Tibial artery (tissue), 4 donors: Measurements from ENCODE around the gene NAPA.

Experiments
- DNase-seq, 2 donors: peaks; one replicate each; pipeline ENCODE4 v3.0.0-alpha.2; 2019
- H3K27ac ChIP-seq, 2 donors: fragments of 200-600 bp; sonication (generic) in 1 of 2; 1 replicate in 1 of 2; 2 replicates in 1 of 2; pipeline ENCODE4 v1.5.1; 2018 to 2019; ENCODE audit warnings: mild to moderate bottlenecking in 1 of 2
- H3K27me3 ChIP-seq, 2 donors: fragments of 200-600 bp; sonication (generic) in 1 of 2; one replicate each; pipeline versions ENCODE4 v1.5.1 to v1.6.0; 2016 to 2019
- H3K36me3 ChIP-seq, 3 donors: fragments of 200-600 bp; sonication (generic) in 2 of 3; one replicate each; pipeline ENCODE4 v1.5.1; 2016 to 2019; ENCODE audit warnings: mild to moderate bottlenecking in 2 of 3
- H3K4me1 ChIP-seq, 4 donors: fragments of 200-600 bp; sonication (generic) in 2 of 4; 1 replicate in 3 of 4; 2 replicates in 1 of 4; pipeline ENCODE4 v1.5.1; 2016 to 2019
- H3K4me3 ChIP-seq, 2 donors: fragments of 200-600 bp; sonication (generic) in 1 of 2; 1 replicate in 1 of 2; 2 replicates in 1 of 2; pipeline ENCODE4 v1.5.1; 2018 to 2019; ENCODE audit warnings: mild to moderate bottlenecking in 2 of 2
- H3K9me3 ChIP-seq, 3 donors: fragments of 200-600 bp; sonication (generic) in 1 of 3; one replicate each; pipeline ENCODE4 v1.5.1; 2016 to 2019
- intact Hi-C: fragments of 100-400 bp; cut with DNase I; formaldehyde crosslinking; loops from one replicate; pipeline ENCODE4 v1.15.0; 2023; ENCODE audit warnings: low total_unique reads
- TF ChIP-seq, protein P1 (sequence below), 2 experiments: fragments of 200-600 bp in 1 of 2; fragments of 450-650 bp in 1 of 2; IDR thresholded peaks; one replicate each; pipeline ENCODE4 v1.5.1; 2017 to 2019; ENCODE audit warnings: antibody characterized with exemption in 2 of 2, mild to moderate bottlenecking in 1 of 2, moderate library complexity in 1 of 2

Gene NAPA

DNA sequence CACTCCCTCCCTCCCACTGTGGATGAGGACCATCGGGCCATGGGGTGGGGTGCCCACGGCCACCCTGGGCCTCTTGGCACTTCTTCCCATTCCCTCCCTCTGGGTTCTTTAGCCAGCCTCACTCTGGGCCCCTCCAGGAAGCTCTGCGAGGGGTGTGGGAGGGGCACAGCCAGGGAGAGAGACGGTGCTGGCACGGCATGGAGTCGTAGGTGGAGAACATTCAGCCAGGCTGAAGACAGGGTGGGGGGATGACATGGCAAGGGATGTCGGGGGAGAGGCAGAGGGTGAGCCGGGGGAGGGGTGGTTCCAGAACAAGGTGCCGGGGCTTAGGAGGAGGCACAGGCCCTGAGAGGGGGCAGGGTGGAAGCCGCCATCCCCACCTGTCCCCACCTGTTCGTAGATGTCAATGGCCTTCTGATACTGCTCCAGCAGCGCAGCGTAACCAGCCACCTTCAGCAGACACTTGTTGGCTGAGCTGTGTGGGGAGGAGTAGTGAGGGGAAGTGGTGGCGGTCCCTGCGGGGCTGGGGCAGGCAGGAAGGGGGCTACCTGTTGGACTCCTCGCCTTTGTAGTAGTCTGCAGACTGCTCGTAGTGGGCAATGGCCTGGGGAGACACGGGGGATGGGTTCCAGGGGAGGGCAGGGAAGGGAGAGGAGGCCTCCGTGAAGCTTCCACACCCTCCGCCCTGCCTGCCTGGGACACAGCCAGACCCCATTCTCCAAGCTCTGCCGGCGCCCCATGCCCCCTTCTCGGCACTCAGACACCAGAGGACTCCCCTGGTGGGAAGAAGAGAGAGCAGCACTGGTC, 22.1 kb downstream of the NAPA start:
- TF ChIP-seq, protein P1, sequence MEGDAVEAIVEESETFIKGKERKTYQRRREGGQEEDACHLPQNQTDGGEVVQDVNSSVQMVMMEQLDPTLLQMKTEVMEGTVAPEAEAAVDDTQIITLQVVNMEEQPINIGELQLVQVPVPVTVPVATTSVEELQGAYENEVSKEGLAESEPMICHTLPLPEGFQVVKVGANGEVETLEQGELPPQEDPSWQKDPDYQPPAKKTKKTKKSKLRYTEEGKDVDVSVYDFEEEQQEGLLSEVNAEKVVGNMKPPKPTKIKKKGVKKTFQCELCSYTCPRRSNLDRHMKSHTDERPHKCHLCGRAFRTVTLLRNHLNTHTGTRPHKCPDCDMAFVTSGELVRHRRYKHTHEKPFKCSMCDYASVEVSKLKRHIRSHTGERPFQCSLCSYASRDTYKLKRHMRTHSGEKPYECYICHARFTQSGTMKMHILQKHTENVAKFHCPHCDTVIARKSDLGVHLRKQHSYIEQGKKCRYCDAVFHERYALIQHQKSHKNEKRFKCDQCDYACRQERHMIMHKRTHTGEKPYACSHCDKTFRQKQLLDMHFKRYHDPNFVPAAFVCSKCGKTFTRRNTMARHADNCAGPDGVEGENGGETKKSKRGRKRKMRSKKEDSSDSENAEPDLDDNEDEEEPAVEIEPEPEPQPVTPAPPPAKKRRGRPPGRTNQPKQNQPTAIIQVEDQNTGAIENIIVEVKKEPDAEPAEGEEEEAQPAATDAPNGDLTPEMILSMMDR (IDR thresholded peaks at IDR 0.05): no peak
- Histone ChIP-seq H3K36me3 (peaks cover 27 to 95% (median 76%) of the 10 kb centered on the region in 3 donors), H3K4me1 (peaks cover 0 to 4% (median 0%) of the 10 kb centered on the region in 4 donors), H3K9me3 (no peaks in the 10 kb centered on the region), H3K27ac (no peak overlapping the region), H3K4me3 (no peak overlapping the region), H3K27me3 (no peaks in the 10 kb centered on the region)
- no peak for DNase-seq
- intact Hi-C loops: no loop called here

DNA sequence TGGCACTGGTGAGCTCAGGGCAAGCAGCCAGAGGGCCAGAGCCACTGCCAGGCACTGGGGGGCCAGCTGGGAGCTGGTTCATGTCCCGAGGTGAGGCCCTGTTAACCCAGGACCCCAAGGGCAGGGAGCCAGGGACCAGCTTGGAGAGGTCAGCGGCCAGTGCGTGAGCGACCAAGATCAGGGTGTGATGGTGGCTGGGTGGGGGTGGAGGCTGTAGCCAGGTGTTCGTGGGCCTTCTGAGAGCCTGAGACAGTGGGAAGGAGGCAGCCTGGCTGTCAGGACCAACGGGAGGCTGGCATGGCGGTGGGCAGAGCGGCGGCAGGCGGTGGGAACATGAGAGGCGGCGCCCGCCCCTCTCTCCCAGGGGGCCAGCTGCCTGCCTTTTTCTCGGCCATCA, 22.7 kb downstream of the NAPA start:
- TF ChIP-seq, protein P1 (IDR thresholded peaks at IDR 0.05): no peak
- Histone ChIP-seq H3K27me3 (no peaks in the 10 kb centered on the region), H3K4me1 (no peaks in the 10 kb centered on the region), H3K4me3 (no peak overlapping the region), H3K27ac (no peak overlapping the region), H3K9me3 (no peaks in the 10 kb centered on the region), H3K36me3 (peaks cover 33 to 95% (median 76%) of the 10 kb centered on the region in 3 donors)
- DNase-seq: no peak
- intact Hi-C loops: no loop called here

DNA sequence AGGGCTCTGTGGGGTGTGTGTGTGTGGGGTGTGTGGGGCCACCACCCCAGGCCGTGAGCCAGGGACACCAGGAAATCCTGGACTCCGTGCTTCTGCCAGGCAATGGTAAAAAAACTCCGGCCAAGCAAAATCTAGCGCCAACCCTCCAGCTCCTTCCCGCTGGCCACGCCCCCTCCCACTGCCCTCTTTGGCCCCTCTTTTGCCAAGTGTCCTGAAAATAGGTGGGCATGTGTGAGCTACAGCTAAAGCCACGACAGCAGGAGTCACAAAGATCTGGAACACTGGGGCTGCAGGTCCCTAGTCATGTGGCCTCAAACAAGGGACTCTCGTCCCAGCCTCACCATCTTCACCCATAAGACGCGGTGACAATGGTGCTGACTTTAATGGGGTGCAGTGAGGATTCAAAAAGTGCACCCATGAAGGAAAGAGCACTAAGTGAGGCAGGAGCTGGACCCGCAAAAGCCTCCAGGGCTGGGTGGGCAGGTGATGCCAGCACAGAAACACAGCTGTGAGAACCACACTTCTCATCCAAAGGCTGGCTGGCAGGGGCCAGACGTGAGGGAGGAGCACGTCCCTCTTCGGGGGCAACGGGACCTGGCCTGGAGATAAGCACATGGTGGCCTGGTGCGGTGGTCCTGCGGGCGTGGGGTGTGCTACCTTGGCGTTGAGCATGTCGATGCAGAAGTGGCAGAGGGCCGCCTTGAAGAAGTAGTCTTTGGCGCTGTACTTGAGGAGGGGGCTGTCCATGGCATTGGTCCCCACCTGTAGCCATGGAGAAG, 23.3 kb downstream of the NAPA start:
- Histone ChIP-seq H3K27ac (no peak overlapping the region), H3K27me3 (no peaks in the 10 kb centered on the region), H3K36me3 (peaks cover 33 to 95% (median 73%) of the 10 kb centered on the region in 3 donors), H3K4me3 (no peak overlapping the region), H3K9me3 (no peaks in the 10 kb centered on the region), H3K4me1 (no peaks in the 10 kb centered on the region)
- TF ChIP-seq, protein P1 (IDR thresholded peaks at IDR 0.05): no peak
- DNase-seq: no peak
- intact Hi-C loops: no loop called here

DNA sequence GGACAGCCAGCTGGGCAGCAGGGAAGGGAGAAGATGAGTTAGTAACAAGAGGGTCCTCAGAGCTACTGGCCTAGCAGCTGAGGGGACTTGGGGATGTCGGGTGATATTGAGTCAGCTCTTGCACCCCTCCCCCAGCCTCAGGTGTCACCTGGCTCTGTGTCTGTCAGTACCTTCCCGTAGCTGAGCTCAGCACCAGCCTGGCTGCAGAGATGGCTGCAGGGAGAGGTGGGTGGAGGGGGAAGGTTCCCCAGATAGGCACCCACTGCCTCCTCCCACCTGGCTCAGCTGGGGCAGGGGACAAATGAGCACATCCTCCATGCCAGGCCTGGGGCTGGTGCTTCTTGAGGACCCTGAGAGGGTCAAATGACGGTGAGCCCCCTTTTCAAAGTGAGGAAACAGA, 24.0 kb downstream of the NAPA start:
- no peak for DNase-seq
- intact Hi-C loops: no loop called here
- Histone ChIP-seq H3K27me3 (no peaks in the 10 kb centered on the region), H3K9me3 (no peaks in the 10 kb centered on the region), H3K36me3 (peaks cover 33 to 89% (median 67%) of the 10 kb centered on the region in 3 donors), H3K27ac (no peak overlapping the region), H3K4me3 (no peak overlapping the region), H3K4me1 (no peaks in the 10 kb centered on the region)
- TF ChIP-seq, protein P1 (IDR thresholded peaks at IDR 0.05): no peak

DNA sequence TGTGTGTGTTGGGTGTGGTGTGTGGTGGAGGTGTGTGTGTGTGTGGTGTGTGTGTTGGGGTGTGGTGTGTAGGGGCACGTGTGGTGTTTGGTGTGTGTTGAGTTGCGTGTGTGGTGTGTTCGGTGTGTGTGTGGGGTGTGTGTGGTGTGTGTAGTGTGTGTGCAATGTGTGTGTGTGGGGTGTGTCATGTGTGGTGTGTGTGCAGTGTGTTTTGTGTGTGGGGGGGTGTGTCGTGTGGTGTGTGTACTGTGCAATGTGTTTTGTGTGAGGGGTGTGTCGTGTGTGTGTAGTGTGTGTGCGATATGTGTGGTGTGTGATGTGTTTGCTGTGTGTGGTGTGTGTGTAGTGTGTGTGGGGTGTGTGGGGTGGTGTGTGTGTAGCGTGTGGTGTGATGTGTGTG, 24.8 kb downstream of the NAPA start:
- no peak overlapping the region for H3K27ac ChIP-seq
- intact Hi-C loops: no loop called here
- no peaks in the 10 kb centered on the region for H3K27me3 ChIP-seq
- H3K4me3 ChIP-seq: no peak overlapping the region
- peaks cover 33 to 81% (median 67%) of the 10 kb centered on the region in 3 donors for H3K36me3 ChIP-seq
- H3K9me3 ChIP-seq: no peaks in the 10 kb centered on the region
- TF ChIP-seq, protein P1 (IDR thresholded peaks at IDR 0.05): no peak
- DNase-seq: no peak
- H3K4me1 ChIP-seq: peaks cover 0 to 3% (median 0%) of the 10 kb centered on the region in 4 donors
